Measurements from ENCODE around the gene HMGCS2.

HMGCS2 gene

GRCh38 chr1:119762953-119763352 is 5.8 kb downstream of the HMGCS2 start:
- DNase-seq (ENCODE audit: low read depth in 2 of 2) = no peak

- no peak for DNase-seq (ENCODE audit: low read depth in 2 of 2)
Measured at GRCh38 chr1:119762409-119762808, 6.3 kb downstream of the HMGCS2 start.

- DNase-seq (ENCODE audit: low read depth in 2 of 2) = no peak
Measured at GRCh38 chr1:119758584-119758983, 10.1 kb downstream of the HMGCS2 start.

- no peak for DNase-seq (ENCODE audit: low read depth in 2 of 2)
Measured at GRCh38 chr1:119752592-119752991, 16.1 kb downstream of the HMGCS2 start.

- no peak for DNase-seq (ENCODE audit: low read depth in 2 of 2)
Measured at GRCh38 chr1:119748040-119748439, 20.7 kb downstream of the HMGCS2 start.

GRCh38 chr1:119747451-119747850 is 21.3 kb downstream of the HMGCS2 start:
- DNase-seq (ENCODE audit: low read depth in 2 of 2) = no peak

- DNase-seq (ENCODE audit: low read depth in 2 of 2) = no peak
Measured at GRCh38 chr1:119745034-119745433, 23.7 kb downstream of the HMGCS2 start.

- no peak for DNase-seq (ENCODE audit: low read depth in 2 of 2)
Measured at GRCh38 chr1:119744598-119744942, 24.1 kb downstream of the HMGCS2 start.

- peak; percentile 4 to 21 for DNase-seq (ENCODE audit: low read depth in 2 of 2)
Measured at GRCh38 chr1:119743776-119744597, 24.7 kb downstream of the HMGCS2 start.

- DNase-seq (ENCODE audit: low read depth in 2 of 2) = no peak
Measured at GRCh38 chr1:119743308-119743707, 25.4 kb downstream of the HMGCS2 start.

GRCh38 chr1:119742677-119743076 is 26.0 kb downstream of the HMGCS2 start:
- no peak for DNase-seq (ENCODE audit: low read depth in 2 of 2)

GRCh38 chr1:119742202-119742601 is 26.5 kb downstream of the HMGCS2 start:
- no peak for DNase-seq (ENCODE audit: low read depth in 2 of 2)

GRCh38 chr1:119740896-119741780 is 27.6 kb downstream of the HMGCS2 start:
- no peak for DNase-seq (ENCODE audit: low read depth in 2 of 2)

GRCh38 chr1:119740261-119740660 is 28.4 kb downstream of the HMGCS2 start:
- no peak for DNase-seq (ENCODE audit: low read depth in 2 of 2)

- no peak for DNase-seq (ENCODE audit: low read depth in 2 of 2)
Measured at GRCh38 chr1:119739150-119739549, 29.6 kb downstream of the HMGCS2 start.

GRCh38 chr1:119738100-119738720 is 30.5 kb downstream of the HMGCS2 start:
- DNase-seq (ENCODE audit: low read depth in 2 of 2) = no peak

- DNase-seq (ENCODE audit: low read depth in 2 of 2) = no peak
Measured at GRCh38 chr1:119737040-119737682, 31.5 kb downstream of the HMGCS2 start.

- no peak for DNase-seq (ENCODE audit: low read depth in 2 of 2)
Measured at GRCh38 chr1:119736649-119737039, 32.1 kb downstream of the HMGCS2 start.

GRCh38 chr1:119735217-119735616 is 33.5 kb downstream of the HMGCS2 start:
- no peak for DNase-seq (ENCODE audit: low read depth in 2 of 2)

GRCh38 chr1:119733754-119734153 is 35.0 kb downstream of the HMGCS2 start:
- DNase-seq (ENCODE audit: low read depth in 2 of 2) = no peak

GRCh38 chr1:119732465-119733168 is 36.1 kb downstream of the HMGCS2 start:
- DNase-seq (ENCODE audit: low read depth in 2 of 2) = no peak
